Mononuclear cell (primary cell): ENCODE results near the gene TTLL5. TPM values are rescaled to one million over a fixed set of nuclear protein-coding genes. Genes with fewer than 3 reads are reported as not detected.
A peak's percentile ranks its signal among the peaks of the same experiment; 100 is the strongest.

Experiments
- H3K27me3 ChIP-seq: 2 replicates; pipeline ENCODE4 v1.6.0; 2011; ENCODE audit warnings: low read length, control low read depth; ENCODE audit not compliant: insufficient read depth
- H3K4me1 ChIP-seq: 2 replicates; pipeline ENCODE4 v1.5.1; 2011; ENCODE audit warnings: mild to moderate bottlenecking, low read length, control low read depth; ENCODE audit not compliant: insufficient read depth
- H3K4me3 ChIP-seq: 2 replicates; pipeline ENCODE4 v1.5.1; 2011; ENCODE audit warnings: mild to moderate bottlenecking, low read length, moderate library complexity
- H3K9me3 ChIP-seq: 2 replicates; pipeline ENCODE4 v1.5.1; 2011; ENCODE audit warnings: low read depth, mild to moderate bottlenecking, control low read depth, low read length
- total RNA-seq: library from RNA; depleted of rRNA; stranded (reverse); fragments of >200 nt; gene quantifications from one replicate; pipeline ENCODE4 v1.2.3, GENCODE V29; 2012

Gene TTLL5
- total RNA-seq, 1 donor, result 10.6 TPM

DNA sequence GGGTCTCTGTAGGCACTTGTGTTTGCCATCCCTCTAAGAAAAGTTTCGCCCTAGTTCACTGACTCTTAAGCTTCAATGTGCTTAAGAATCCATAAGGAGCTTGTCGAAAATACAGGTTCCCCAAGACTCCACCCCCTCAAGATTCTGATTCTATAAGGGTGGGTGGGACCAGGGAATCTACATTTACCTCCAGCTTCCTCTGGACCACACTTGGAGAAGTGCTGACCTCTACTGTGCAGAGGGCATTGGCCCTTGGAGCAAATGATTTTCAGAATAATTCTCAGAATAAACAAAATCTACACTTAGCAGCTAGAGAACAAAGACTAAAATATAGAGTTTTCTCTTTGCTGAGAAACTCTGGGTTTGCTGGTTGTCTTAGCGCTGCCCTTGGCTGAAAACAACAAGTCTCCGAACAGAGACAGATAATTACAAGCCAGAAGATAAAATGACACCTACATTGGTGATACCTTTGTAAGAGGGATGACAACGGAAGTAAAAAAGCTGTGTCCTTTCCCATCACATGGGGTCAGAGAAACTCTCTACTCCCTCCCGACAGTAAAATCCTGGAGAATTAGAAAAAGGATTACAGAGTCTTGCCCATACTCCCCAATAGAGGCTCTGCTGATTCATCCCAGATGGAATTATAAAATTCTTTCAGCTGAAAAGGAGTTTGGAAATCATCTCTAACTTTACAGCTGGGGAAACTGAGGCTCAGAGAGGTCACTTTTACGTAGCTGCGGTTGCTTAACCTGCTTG is 316.0 kb downstream of the TTLL5 start:
- peaks cover 32% of the 10 kb centered on the region for H3K4me1 ChIP-seq
- no peak overlapping the region for H3K4me3 ChIP-seq
- no peaks in the 10 kb centered on the region for H3K27me3 ChIP-seq
- no peaks in the 10 kb centered on the region for H3K9me3 ChIP-seq

DNA sequence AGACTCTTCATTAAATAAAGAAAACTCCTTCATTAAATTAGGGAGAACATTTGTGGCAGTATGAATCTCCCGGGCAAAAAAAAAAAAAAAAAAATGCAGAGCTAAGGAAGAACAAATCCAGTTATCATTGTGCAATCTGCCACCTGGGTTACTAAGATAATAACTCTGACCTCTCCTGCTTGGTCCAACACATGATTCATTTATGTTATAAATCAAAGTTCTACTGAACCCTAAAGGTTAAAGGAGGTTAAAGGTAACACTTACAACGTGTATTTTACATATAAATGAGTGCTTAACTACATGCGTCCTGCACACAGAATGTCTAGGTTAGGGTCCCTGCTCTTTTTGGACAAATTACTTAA is 316.5 kb downstream of the TTLL5 start:
- no peaks in the 10 kb centered on the region for H3K27me3 ChIP-seq
- peaks cover 34% of the 10 kb centered on the region for H3K4me1 ChIP-seq
- H3K4me3 ChIP-seq, result no peak overlapping the region
- no peaks in the 10 kb centered on the region for H3K9me3 ChIP-seq

GRCh38 chr14:75978249-75978731 is 317.2 kb downstream of the TTLL5 start:
- no peaks in the 10 kb centered on the region for H3K27me3 ChIP-seq
- H3K4me1 ChIP-seq, result peaks cover 37% of the 10 kb centered on the region
- H3K4me3 ChIP-seq, result no peak overlapping the region
- no peaks in the 10 kb centered on the region for H3K9me3 ChIP-seq

GRCh38 chr14:75979071-75979571 is 318.1 kb downstream of the TTLL5 start:
- Histone ChIP-seq H3K4me3 (no peak overlapping the region), H3K4me1 (peaks cover 37% of the 10 kb centered on the region), H3K27me3 (no peaks in the 10 kb centered on the region), H3K9me3 (no peaks in the 10 kb centered on the region)

GRCh38 chr14:75979648-75980565 is 318.9 kb downstream of the TTLL5 start:
- Histone ChIP-seq H3K27me3 (no peaks in the 10 kb centered on the region), H3K9me3 (no peaks in the 10 kb centered on the region), H3K4me3 (no peak overlapping the region), H3K4me1 (peaks cover 37% of the 10 kb centered on the region)

DNA sequence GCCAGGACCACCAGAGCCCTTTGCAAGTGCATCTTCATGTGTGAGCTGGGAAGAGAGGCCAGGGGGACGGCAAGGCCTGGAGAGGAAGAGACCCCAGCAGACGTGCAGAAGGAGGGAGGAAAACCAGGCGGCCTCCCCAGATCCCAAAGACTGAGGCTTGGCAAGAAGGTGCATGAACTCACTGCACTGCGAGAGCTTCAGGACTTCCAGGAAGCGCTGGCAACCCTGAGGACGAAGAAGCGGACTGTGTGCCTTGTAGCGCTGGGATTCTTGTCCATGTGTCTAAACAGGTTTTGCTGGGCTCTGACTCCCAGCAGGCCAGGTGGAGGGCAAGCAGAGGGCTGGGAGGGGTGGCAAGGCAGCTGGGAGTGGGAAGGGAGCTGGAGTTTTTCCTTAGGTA is 319.8 kb downstream of the TTLL5 start:
- no peaks in the 10 kb centered on the region for H3K9me3 ChIP-seq
- no peaks in the 10 kb centered on the region for H3K27me3 ChIP-seq
- H3K4me1 ChIP-seq, result peaks cover 37% of the 10 kb centered on the region
- no peak overlapping the region for H3K4me3 ChIP-seq

DNA sequence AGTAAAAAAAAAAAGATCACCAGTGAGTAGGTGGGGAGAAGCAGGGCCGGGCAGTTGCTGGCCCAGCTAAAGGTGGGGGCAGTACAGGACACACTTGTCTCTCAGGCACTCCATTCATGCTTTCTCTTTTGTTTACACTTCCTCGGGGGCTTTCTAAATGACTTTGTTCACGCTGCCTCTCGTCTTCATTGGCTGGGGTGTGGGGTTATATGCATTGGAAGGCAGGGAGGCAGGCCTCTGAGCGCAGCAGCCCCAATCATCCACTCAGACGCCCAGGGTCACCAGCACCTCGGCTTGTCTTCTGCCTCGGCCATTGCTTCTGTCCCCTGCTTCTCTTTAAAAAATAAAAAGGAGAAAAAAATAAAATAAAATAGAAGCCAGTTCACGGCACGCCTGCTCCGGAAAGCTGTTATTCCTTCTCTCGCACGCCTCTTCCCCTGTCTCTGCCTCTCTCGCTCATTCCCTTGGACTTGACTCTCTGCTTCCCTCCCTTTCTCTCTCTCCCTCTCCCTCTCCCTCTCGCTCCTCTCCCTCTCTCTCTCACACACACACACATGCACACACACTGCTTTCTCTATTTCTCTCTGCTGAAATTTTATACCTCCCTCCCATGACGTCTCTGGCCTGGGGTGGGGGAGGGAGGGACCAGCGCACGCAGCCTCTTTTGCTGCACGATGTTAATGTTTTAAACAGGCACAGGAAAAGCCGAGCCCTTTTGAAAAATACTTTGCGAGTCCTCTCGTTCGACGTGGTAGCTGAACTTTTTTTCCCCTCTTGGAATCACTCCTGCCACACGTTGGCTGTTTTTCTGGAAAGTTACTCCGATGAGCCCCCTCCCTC is 320.6 kb downstream of the TTLL5 start, which contains the start of gene TGFB3:
TSS of gene TGFB3 (minus strand) at position 570 of the 840 bp plus-strand sequence. CDS start 1,102 bp downstream, outside the sequence.
- Histone ChIP-seq H3K27me3 (no peaks in the 10 kb centered on the region), H3K9me3 (no peaks in the 10 kb centered on the region), H3K4me1 (peaks cover 44% of the 10 kb centered on the region), H3K4me3 (peak within 1 kb of the TSS; percentile 58)

GRCh38 chr14:75982266-75983018 is 321.4 kb downstream of the TTLL5 start:
- Histone ChIP-seq H3K27me3 (no peaks in the 10 kb centered on the region), H3K9me3 (no peaks in the 10 kb centered on the region), H3K4me1 (peaks cover 44% of the 10 kb centered on the region), H3K4me3 (peak overlapping the region; percentile 58)

DNA sequence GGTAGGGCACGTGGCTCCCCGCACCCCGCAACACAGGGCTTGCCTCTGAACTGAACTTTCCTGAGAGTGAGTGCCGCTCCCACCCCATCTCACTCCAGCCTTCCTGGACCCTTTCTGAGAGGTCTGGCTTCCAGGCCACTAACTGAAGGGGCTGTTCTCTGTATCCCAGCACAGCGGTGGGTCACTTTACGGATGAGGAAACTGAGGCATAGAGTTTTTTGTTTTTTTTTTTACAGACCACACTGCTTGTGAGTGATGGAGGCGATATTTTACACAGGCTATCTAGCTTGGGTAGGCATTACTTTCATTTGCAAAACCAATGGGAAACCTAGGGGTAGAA is 321.9 kb downstream of the TTLL5 start:
- Histone ChIP-seq H3K4me3 (no peak overlapping the region), H3K9me3 (no peaks in the 10 kb centered on the region), H3K27me3 (no peaks in the 10 kb centered on the region), H3K4me1 (peaks cover 41% of the 10 kb centered on the region)

DNA sequence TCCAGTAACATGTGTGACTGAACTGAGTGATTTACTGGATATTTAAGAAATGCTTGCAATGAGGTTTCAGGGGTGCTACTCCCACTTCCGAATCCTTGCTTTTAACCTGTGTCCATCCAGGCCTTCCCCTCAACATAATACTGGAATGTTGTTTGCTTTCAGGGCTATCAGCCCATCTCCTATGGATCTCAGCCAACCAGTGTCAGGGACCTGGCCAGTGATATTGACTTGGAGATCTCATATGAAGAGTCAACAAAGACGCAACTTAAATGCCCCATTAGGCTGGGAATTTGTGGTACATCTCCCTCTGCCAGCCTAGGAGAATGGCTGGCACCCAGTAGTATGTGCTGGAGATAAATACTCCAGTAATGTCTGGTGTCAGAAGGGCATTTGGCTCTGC is 323.6 kb downstream of the TTLL5 start:
- no peak overlapping the region for H3K4me3 ChIP-seq
- no peaks in the 10 kb centered on the region for H3K27me3 ChIP-seq
- peaks cover 26% of the 10 kb centered on the region for H3K4me1 ChIP-seq
- no peaks in the 10 kb centered on the region for H3K9me3 ChIP-seq

- H3K9me3 ChIP-seq, result no peaks in the 10 kb centered on the region
- peak within 1 kb of the TSS; percentile 77 for H3K4me3 ChIP-seq
- H3K27me3 ChIP-seq, result no peaks in the 10 kb centered on the region
- H3K4me1 ChIP-seq, result peaks cover 23% of the 10 kb centered on the region
Observed at GRCh38 chr14:75985618-75986438, 324.8 kb downstream of the TTLL5 start, which contains the start of gene IFT43. IFT43 (plus strand) TSS chr14:75985763; CDS start chr14:75985787, 24 bp downstream.

DNA sequence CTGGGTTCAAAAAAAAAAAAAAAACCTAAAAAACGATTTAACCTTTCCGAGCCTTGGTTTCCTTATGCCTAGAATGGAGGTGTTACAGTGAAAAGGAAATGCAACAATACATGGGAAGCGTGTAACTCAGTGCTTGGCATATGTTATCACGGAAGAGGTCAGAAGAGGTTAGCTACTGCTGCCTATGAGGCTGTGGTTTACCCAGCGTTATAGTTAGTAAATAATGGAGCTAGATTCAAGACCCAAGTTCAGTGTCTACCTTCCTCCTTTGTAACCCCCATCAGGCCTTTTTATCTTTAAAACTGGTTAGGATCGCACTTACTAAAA is 325.4 kb downstream of the TTLL5 start:
- Histone ChIP-seq H3K4me1 (peaks cover 18% of the 10 kb centered on the region), H3K27me3 (no peaks in the 10 kb centered on the region), H3K9me3 (no peaks in the 10 kb centered on the region), H3K4me3 (peak overlapping the region; percentile 77)

- no peaks in the 10 kb centered on the region for H3K27me3 ChIP-seq
- H3K4me1 ChIP-seq, result peaks cover 10% of the 10 kb centered on the region
- H3K4me3 ChIP-seq, result no peak overlapping the region
- H3K9me3 ChIP-seq, result no peaks in the 10 kb centered on the region
Observed at GRCh38 chr14:75987201-75987970, 326.3 kb downstream of the TTLL5 start.
